Measurements from ENCODE around the gene CUEDC1. TPM values are rescaled to one million over a fixed set of nuclear protein-coding genes. Genes with fewer than 3 reads are reported as not detected.

The CUEDC1 gene
- total and polyA plus RNA-seq, 2 of the 13 experiments (the other 11 are each of a cell fraction or from before 2014, with no cell fraction given) = 7.4 to 12.9 TPM

GRCh38 chr17:57993471-57994365 is 38.5 kb upstream of the CUEDC1 start (continued):
- no peak for TF ChIP-seq ZNF878 (CRISPR knock-in tag; IDR thresholded peaks at IDR 0.05)
- no peak for TF ChIP-seq THYN1 (CRISPR knock-in tag; IDR thresholded peaks at IDR 0.05; ENCODE audit: borderline replicate concordance, low read depth)
- TF ChIP-seq ZBTB39 (CRISPR knock-in tag; IDR thresholded peaks at IDR 0.05) = no peak
- TF ChIP-seq HMGXB4 (CRISPR knock-in tag; IDR thresholded peaks at IDR 0.05; ENCODE audit: borderline replicate concordance in 1 of 2, low read depth in 1 of 2) = 0 out of 4 replicates have a peak, but pooled peaks of 1 of the 2 experiments have one; percentile 25
- no peak for TF ChIP-seq AKAP8 (CRISPR knock-in tag; IDR thresholded peaks at IDR 0.05)
- peak; percentile 56; the same call in 1 of the 2 replicates for TF ChIP-seq ZKSCAN5 (CRISPR knock-in tag; IDR thresholded peaks at IDR 0.05)
- no peak for TF ChIP-seq SMAD1 (CRISPR knock-in tag; IDR thresholded peaks at IDR 0.05; ENCODE audit: borderline replicate concordance, low read depth)
- no peak for TF ChIP-seq HNRNPH1 (optimal IDR thresholded peaks at IDR 0.05; ENCODE audit: low read depth, low read length)
- no peak for TF ChIP-seq HIC2 (CRISPR knock-in tag; IDR thresholded peaks at IDR 0.05; ENCODE audit: low read depth)
- TF ChIP-seq ARID4A (CRISPR knock-in tag; IDR thresholded peaks at IDR 0.05; ENCODE audit: borderline replicate concordance) = no peak
- no peak for TF ChIP-seq KDM5B (CRISPR knock-in tag; IDR thresholded peaks at IDR 0.05; ENCODE audit: borderline replicate concordance)
- no peak for TF ChIP-seq MAZ (IDR thresholded peaks at IDR 0.05; ENCODE audit: borderline replicate concordance, low read depth, low read length)
- no peak for TF ChIP-seq MAZ (CRISPR knock-in tag; IDR thresholded peaks at IDR 0.05; ENCODE audit: low read depth)
- TF ChIP-seq RXRB (CRISPR knock-in tag; IDR thresholded peaks at IDR 0.05; ENCODE audit: borderline replicate concordance) = peak; percentile 31; the same call in 1 of the 2 replicates
- TF ChIP-seq ATF1 (CRISPR knock-in tag; IDR thresholded peaks at IDR 0.05) = 0 out of 2 replicates have a peak, but pooled peaks have one; percentile 29
- TF ChIP-seq ZNF629 (CRISPR knock-in tag; conservative IDR thresholded peaks at IDR 0.05) = no peak
- TF ChIP-seq SNAI1 (CRISPR knock-in tag; IDR thresholded peaks at IDR 0.05; ENCODE audit: borderline replicate concordance) = no peak
- no peak for TF ChIP-seq ZNF430 (CRISPR knock-in tag; IDR thresholded peaks at IDR 0.05)

Measured in HepG2 (cell line).